ENCODE results near the gene FAM117B. TPM values are rescaled to one million over a fixed set of nuclear protein-coding genes. Genes with fewer than 3 reads are reported as not detected.

FAM117B gene
- total and polyA plus RNA-seq, 8 donors, result 1.9 to 49.8 (median 13.3) TPM

DNA sequence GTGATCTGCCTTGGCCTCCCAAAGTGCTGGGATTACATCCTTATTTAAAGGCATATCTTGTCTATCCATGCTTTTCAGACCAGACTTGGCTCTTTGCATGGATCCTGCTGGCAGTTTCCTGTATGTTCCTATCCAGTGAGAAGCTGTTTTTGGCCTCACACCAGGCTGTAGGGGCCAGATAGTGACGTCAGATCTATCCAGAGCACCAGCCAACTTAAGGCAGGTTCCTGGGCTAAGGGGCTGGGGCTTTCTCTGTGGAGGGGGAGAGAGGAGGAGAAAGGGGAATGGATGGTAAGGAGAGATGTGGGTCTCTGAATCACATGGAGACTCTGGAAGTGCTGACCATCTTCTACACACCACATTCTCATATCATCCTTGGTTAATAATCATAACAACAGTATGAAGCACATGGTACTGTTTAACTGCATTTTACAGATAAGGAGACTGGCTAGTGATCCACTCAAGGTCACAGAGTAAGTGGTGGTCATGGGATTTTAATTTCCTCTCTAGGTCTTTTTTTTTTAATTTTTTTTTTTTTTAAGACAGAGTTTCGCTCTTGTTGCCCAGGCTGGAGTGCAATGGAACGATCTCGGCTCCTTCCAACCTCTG, 2.0 kb upstream of the FAM117B start:
- intact Hi-C loops (cut with DNase I; ENCODE audit: low total_unique reads), result no loop called here
- Histone ChIP-seq H3K36me3 (no peaks in the 10 kb centered on the region), H3K9me3 (no peaks in the 10 kb centered on the region), H3K27ac (no peak overlapping the region), H3K27me3 (no peaks in the 10 kb centered on the region), H3K4me1 (peaks cover 10 to 28% (median 20%) of the 10 kb centered on the region in 4 donors), H3K4me3 (no peak overlapping the region)
- TF ChIP-seq POLR2A (IDR thresholded peaks at IDR 0.05) (no peak), POLR2AphosphoS5 (IDR thresholded peaks at IDR 0.05) (no peak), EP300 (IDR thresholded peaks at IDR 0.05) (no peak)
- TF ChIP-seq, protein P1, sequence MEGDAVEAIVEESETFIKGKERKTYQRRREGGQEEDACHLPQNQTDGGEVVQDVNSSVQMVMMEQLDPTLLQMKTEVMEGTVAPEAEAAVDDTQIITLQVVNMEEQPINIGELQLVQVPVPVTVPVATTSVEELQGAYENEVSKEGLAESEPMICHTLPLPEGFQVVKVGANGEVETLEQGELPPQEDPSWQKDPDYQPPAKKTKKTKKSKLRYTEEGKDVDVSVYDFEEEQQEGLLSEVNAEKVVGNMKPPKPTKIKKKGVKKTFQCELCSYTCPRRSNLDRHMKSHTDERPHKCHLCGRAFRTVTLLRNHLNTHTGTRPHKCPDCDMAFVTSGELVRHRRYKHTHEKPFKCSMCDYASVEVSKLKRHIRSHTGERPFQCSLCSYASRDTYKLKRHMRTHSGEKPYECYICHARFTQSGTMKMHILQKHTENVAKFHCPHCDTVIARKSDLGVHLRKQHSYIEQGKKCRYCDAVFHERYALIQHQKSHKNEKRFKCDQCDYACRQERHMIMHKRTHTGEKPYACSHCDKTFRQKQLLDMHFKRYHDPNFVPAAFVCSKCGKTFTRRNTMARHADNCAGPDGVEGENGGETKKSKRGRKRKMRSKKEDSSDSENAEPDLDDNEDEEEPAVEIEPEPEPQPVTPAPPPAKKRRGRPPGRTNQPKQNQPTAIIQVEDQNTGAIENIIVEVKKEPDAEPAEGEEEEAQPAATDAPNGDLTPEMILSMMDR (IDR thresholded peaks at IDR 0.05), result no peak
- 73 to 85% (median 80%) methylated on average over 4 of the region's 4 CpGs for WGBS, 5 donors
- DNase-seq, result peak in 1 of 2 donors; percentile 67

DNA sequence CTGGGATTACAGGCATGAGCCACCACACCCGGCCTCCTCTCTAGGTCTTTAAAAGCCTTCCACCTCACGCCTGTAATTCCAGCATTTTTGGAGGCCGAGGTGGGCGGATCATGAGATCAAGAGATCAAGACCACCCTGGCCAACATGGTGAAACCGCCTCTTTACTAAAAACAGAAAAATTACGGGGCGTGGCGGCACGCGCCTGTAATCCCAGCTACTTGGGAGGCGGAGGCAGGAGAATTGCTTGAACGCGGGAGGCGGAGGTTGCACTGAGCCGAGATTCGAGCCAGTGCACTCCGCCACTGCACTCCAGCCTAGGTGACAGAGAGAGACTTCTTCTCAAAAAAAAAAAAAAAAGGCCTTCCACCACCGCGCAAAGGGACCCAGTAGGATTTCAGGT, 1.3 kb upstream of the FAM117B start:
- DNase-seq, result no peak
- Histone ChIP-seq H3K4me1 (peaks cover 13 to 35% (median 24%) of the 10 kb centered on the region in 4 donors), H3K27ac (no peak overlapping the region), H3K36me3 (no peaks in the 10 kb centered on the region), H3K27me3 (no peaks in the 10 kb centered on the region), H3K4me3 (no peak overlapping the region), H3K9me3 (no peaks in the 10 kb centered on the region)
- intact Hi-C loops (cut with DNase I; ENCODE audit: low total_unique reads), result no loop called here
- WGBS, 5 donors, result 96 to 98% (median 97%) methylated on average over 19 of the region's 19 CpGs
- no peak for TF ChIP-seq POLR2A (IDR thresholded peaks at IDR 0.05)
- no peak for TF ChIP-seq EP300 (IDR thresholded peaks at IDR 0.05)
- TF ChIP-seq, protein P1 (IDR thresholded peaks at IDR 0.05), result no peak
- TF ChIP-seq POLR2AphosphoS5 (IDR thresholded peaks at IDR 0.05), result no peak

DNA sequence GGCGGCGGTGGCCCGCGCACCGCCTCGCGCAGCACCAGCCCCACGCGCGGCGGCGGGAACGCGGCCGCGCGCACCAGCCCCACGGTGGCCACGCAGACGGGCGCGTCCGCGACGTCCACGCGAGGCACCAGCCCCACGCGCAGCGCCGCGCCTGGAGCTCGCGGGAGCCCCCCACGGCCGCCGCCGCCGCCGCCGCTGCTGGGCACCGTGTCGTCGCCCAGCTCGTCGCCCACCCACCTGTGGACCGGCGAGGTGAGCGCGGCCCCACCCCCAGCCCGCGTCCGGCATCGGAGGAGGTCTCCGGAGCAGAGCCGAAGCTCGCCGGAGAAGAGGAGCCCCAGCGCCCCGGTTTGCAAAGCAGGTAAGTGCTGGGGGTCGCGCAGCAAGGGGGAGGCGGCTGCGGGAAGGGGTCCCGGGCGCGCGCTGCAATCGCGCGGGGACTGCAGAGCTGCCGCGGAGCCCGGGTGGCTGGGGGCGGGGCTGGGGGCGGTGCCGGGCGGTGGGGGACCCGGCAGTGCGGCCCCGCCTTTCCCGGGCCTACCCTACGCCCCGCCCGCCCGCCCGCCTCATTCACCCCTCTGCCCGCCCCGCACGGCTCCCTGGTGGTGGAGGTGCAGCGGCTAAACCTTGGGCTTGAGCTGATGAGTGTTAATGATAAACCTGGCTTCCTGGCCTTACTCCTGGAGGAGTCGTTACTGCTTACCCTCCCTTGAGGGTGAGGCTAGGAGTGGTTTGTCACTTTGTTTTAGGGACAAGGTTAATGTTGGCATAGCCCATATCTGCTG, 851 bp downstream of the FAM117B start:
- intact Hi-C loops (cut with DNase I; ENCODE audit: low total_unique reads), result no loop called here
- no peaks in the 10 kb centered on the region for H3K36me3 ChIP-seq
- TF ChIP-seq POLR2AphosphoS5 (IDR thresholded peaks at IDR 0.05) (peak in 2 of 3 donors; percentile 71 to 83), POLR2A (IDR thresholded peaks at IDR 0.05) (no peak)
- TF ChIP-seq, protein P1 (IDR thresholded peaks at IDR 0.05), result no peak
- peaks cover 13 to 43% (median 25%) of the 10 kb centered on the region in 4 donors for H3K4me1 ChIP-seq
- no peaks in the 10 kb centered on the region for H3K27me3 ChIP-seq
- WGBS, 5 donors, result 0 to 1% (median 0%) methylated on average over 3 to 92 of the region's 92 CpGs
- H3K4me3 ChIP-seq, result peak overlapping the region; percentile 93 to 100 (median 98)
- H3K27ac ChIP-seq, result peak overlapping the region; percentile 93 to 99 (median 95)
- H3K9me3 ChIP-seq, result no peaks in the 10 kb centered on the region
- peak; percentile 87 to 95 for DNase-seq

DNA sequence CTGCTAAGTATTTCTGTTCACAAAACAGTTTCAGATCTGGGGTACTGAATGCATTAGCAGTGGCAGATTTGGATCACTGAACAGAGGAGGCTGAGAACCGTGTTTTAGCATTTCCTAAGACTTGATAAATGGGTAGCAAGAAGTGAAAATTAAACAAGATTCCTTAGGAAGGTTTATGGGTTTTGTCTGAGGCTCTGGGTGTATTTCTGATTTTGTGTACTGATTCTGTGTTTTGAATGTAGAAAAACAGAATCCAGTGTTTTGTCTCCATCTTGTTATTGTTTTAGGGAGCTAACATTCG, 1.4 kb downstream of the FAM117B start:
- DNase-seq, result no peak
- WGBS, 5 donors, result 2 to 5% (median 3%) methylated on average over 2 of the region's 2 CpGs
- H3K36me3 ChIP-seq, result no peaks in the 10 kb centered on the region
- H3K9me3 ChIP-seq, result no peaks in the 10 kb centered on the region
- H3K27me3 ChIP-seq, result no peaks in the 10 kb centered on the region
- TF ChIP-seq EP300 (IDR thresholded peaks at IDR 0.05), result no peak
- TF ChIP-seq, protein P1 (IDR thresholded peaks at IDR 0.05), result no peak
- no peak for TF ChIP-seq POLR2AphosphoS5 (IDR thresholded peaks at IDR 0.05)
- TF ChIP-seq POLR2A (IDR thresholded peaks at IDR 0.05), result no peak
- intact Hi-C loops (cut with DNase I; ENCODE audit: low total_unique reads), result no loop called here
- peaks cover 13 to 43% (median 25%) of the 10 kb centered on the region in 4 donors for H3K4me1 ChIP-seq
- peak overlapping the region; percentile 65 to 96 (median 95) for H3K27ac ChIP-seq
- peak overlapping the region; percentile 93 to 100 (median 98) for H3K4me3 ChIP-seq
